ENCODE measurements around the gene ELOVL7. TPM values are rescaled to one million over a fixed set of nuclear protein-coding genes. Genes with fewer than 3 reads are reported as not detected.

The ELOVL7 gene
- total and polyA plus RNA-seq, 2 of the 4 experiments (the other 2 are of a cell fraction) = 0.18 TPM; not detected in 1

DNA sequence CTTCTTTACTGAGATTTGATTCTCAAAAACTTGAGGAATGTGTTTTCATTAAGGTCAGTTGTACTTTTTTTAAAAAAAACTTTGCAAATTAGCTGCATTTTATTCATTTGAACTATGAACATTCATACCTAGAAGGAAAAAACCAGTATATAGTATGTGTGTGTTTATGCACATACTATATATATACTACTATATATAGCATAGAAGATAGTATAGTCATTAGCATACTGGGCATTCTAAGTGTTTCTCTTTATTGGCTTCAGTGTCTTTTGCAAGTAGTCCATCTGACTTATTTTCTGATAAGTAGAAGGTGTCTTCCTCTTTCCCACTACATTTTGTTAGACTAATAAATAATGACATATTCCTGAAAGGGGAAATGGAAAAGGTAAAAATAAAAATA lies 33.0 kb downstream of the ELOVL7 start:
- no peak overlapping the region for H3K9ac ChIP-seq (ENCODE audit: low read depth, low read length)
- no peak overlapping the region for H3K4me2 ChIP-seq (ENCODE audit: low read depth, low read length)
- H3K14ac ChIP-seq (replicated peaks; ENCODE audit: low read depth, low read length) = no peak overlapping the region
- dilution Hi-C loops (cut with HindIII; ENCODE audit: low sequenced_read_pairs, unreplicated experiment) (no loop called here), in situ Hi-C loops (cut with MboI; ENCODE audit: low sequenced_read_pairs) (no loop called here), intact Hi-C loops (cut with micrococcal nuclease) (no loop called here)
- H4K91ac ChIP-seq (ENCODE audit: insufficient read depth, low read depth, low read length) = no peak overlapping the region
- no peak overlapping the region for H3K27ac ChIP-seq (ENCODE audit: insufficient read depth, low read length)
- H3K4me1 ChIP-seq (ENCODE audit: control insufficient read depth, insufficient read depth, low read length) = no peaks in the 10 kb centered on the region
- ChIA-PET CTCF (no interaction called here), POLR2A (ENCODE audit: unreplicated experiment) (no interaction called here)
- no peak overlapping the region for H4K8ac ChIP-seq (ENCODE audit: low read depth in 2 of 2, low read length in 2 of 2)
- H2BK120ac ChIP-seq (ENCODE audit: low read depth, low read length) = no peak overlapping the region
- H4K5ac ChIP-seq (ENCODE audit: low read depth, low read length) = no peak overlapping the region
- no peak overlapping the region for H2AK5ac ChIP-seq (ENCODE audit: low read depth, low read length)
- no peaks in the 10 kb centered on the region for H3K9me1 ChIP-seq (ENCODE audit: insufficient read depth, low read length)
- H2BK5ac ChIP-seq (ENCODE audit: low read depth, low read length, poor library complexity, severe bottlenecking) = no peak overlapping the region
- H3K79me1 ChIP-seq (ENCODE audit: low read depth in 1 of 2, low read length in 2 of 2) = no peaks in the 10 kb centered on the region
- no peak overlapping the region for H3K4ac ChIP-seq (ENCODE audit: low read depth, low read length)
- no peak for TF ChIP-seq SMC3 (IDR thresholded peaks at IDR 0.05; ENCODE audit: low read depth, low read length)
- TF ChIP-seq FOS (IDR thresholded peaks at IDR 0.05; ENCODE audit: low read depth, low read length) = no peak
- no peak for TF ChIP-seq ELK1 (IDR thresholded peaks at IDR 0.05; ENCODE audit: borderline replicate concordance, low read depth, low read length)
- TF ChIP-seq CEBPB (IDR thresholded peaks at IDR 0.05; ENCODE audit: low read depth, low read length) = no peak
- TF ChIP-seq MXI1 (IDR thresholded peaks at IDR 0.05; ENCODE audit: borderline replicate concordance, low read depth, low read length) = no peak
- TF ChIP-seq RAD21 (IDR thresholded peaks at IDR 0.05; ENCODE audit: low read length) = no peak
- TF ChIP-seq NFE2L2 (IDR thresholded peaks at IDR 0.05; ENCODE audit: low read depth, low read length) = no peak
- no peak for TF ChIP-seq CTCF (conservative IDR thresholded peaks at IDR 0.05; ENCODE audit: low read depth, low read length)
- no peak for TF ChIP-seq MAFK (IDR thresholded peaks at IDR 0.05; ENCODE audit: low read depth, low read length)
- no peak for TF ChIP-seq BHLHE40 (IDR thresholded peaks at IDR 0.05; ENCODE audit: low read depth, low read length)
- no peak for TF ChIP-seq MAZ (IDR thresholded peaks at IDR 0.05; ENCODE audit: borderline replicate concordance, low read depth, low read length)
- no peak for TF ChIP-seq USF2 (IDR thresholded peaks at IDR 0.05; ENCODE audit: low read depth, low read length)
- TF ChIP-seq POLR2A (IDR thresholded peaks at IDR 0.05; ENCODE audit: low read depth, low read length) = no peak
- no peak for TF ChIP-seq CHD1 (IDR thresholded peaks at IDR 0.05; ENCODE audit: low read depth, low read length)
- DNase-seq = no peak
- H3K9me3 ChIP-seq (ENCODE audit: control insufficient read depth, insufficient read depth, low read length) = no peaks in the 10 kb centered on the region
- BruUV-seq (replicated peaks) = no TSS peak
- no peaks in the 10 kb centered on the region for H4K20me1 ChIP-seq (ENCODE audit: insufficient read depth, low read length)
- no peak for ATAC-seq (ENCODE audit: low read depth)
- H3K56ac ChIP-seq (ENCODE audit: extremely low read depth, insufficient read depth, low read length) = no peak overlapping the region
- no peaks in the 10 kb centered on the region for H3K27me3 ChIP-seq (ENCODE audit: control insufficient read depth, insufficient read depth, low read length)
- no peaks in the 10 kb centered on the region for H3K36me3 ChIP-seq (ENCODE audit: control insufficient read depth, insufficient read depth, low read length)
- H3K4me3 ChIP-seq (ENCODE audit: insufficient read depth, low read depth, low read length) = no peak overlapping the region
- H2AFZ ChIP-seq (replicated peaks; ENCODE audit: low read length, poor library complexity) = no peak overlapping the region
- no peak overlapping the region for H3K18ac ChIP-seq (ENCODE audit: low read depth, low read length)
- H2AK9ac ChIP-seq (replicated peaks; ENCODE audit: low read depth, low read length, poor library complexity) = no peak overlapping the region
- no peak overlapping the region for H2BK15ac ChIP-seq (ENCODE audit: low read depth, low read length)
- H3K23ac ChIP-seq (ENCODE audit: low read depth, low read length) = no peak overlapping the region
- H2BK20ac ChIP-seq (ENCODE audit: low read depth, low read length) = no peak overlapping the region

Measured in IMR-90 (cell line).